H1 (cell line): ENCODE measurements around the gene OLFM1. TPM values are rescaled to one million over a fixed set of nuclear protein-coding genes. Genes with fewer than 3 reads are reported as not detected.

Experiments used
- CTCF ChIA-PET: fragments of 300-600 bp; sonication (Branson Sonifier 250); formaldehyde crosslinking; loops from one replicate; lab custom pipeline; 2021; ENCODE audit not compliant: partially characterized antibody; lab: Charles Lee
- POLR2A ChIA-PET: fragments of 300-600 bp; sonication (Branson Sonifier 250); formaldehyde crosslinking; loops from one replicate; lab custom pipeline; 2021; ENCODE audit warnings: inconsistent platforms; ENCODE audit not compliant: partially characterized antibody; lab: Charles Lee
- DNase-seq, 2 experiments: peaks; one replicate each; pipeline versions ENCODE4 v3.0.0 to v3.0.0-alpha.2; 2010 to 2022; ENCODE audit warnings: low spot score in 2 of 2, low read depth in 1 of 2, mixed read lengths in 1 of 2
- FAIRE-seq: peaks from 2 replicates; lab custom pipeline; 2011; peaks lifted over from hg19 to GRCh38; lab: Jason Lieb, UNC
- H2AFZ ChIP-seq: 2 replicates; pipeline ENCODE4 v1.8.1; 2012; ENCODE audit warnings: low read length, inconsistent platforms
- H2AK5ac ChIP-seq: 2 replicates; pipeline ENCODE4 v1.6.1; 2013; ENCODE audit warnings: low read depth, low read length
- H2BK120ac ChIP-seq: replicated peaks from 2 replicates; pipeline ENCODE3; 2013; ENCODE audit warnings: low read depth, low read length, inconsistent platforms
- H2BK12ac ChIP-seq: 2 replicates; pipeline ENCODE4 v1.6.1; 2013; ENCODE audit warnings: low read depth, low read length
- H2BK15ac ChIP-seq: 2 replicates; pipeline ENCODE4 v1.6.1; 2013; ENCODE audit warnings: low read length
- H2BK20ac ChIP-seq: 2 replicates; pipeline ENCODE4 v1.6.1; 2013; ENCODE audit warnings: low read length
- H2BK5ac ChIP-seq: 2 replicates; pipeline ENCODE4 v1.6.1; 2013; ENCODE audit warnings: low read depth, low read length
- H3K14ac ChIP-seq: 2 replicates; pipeline ENCODE4 v1.6.1; 2013; ENCODE audit warnings: inconsistent platforms; ENCODE audit not compliant: insufficient read length
- H3K18ac ChIP-seq: 2 replicates; pipeline ENCODE4 v1.6.1; 2013; ENCODE audit warnings: low read length; ENCODE audit errors: extremely low read depth
- H3K23ac ChIP-seq: 2 replicates; pipeline ENCODE4 v1.6.1; 2013; ENCODE audit warnings: inconsistent platforms; ENCODE audit not compliant: insufficient read length
- H3K23me2 ChIP-seq: 2 replicates; pipeline ENCODE4 v1.6.1; 2013; ENCODE audit warnings: low read depth, low read length
- H3K27ac ChIP-seq: 2 replicates; pipeline ENCODE4 v1.6.1; 2011; ENCODE audit warnings: low read depth, low read length, inconsistent platforms
- H3K27me3 ChIP-seq, 4 experiments: replicated peaks in 1 of 4; 1 replicate in 1 of 4; 2 replicates in 3 of 4; pipeline versions ENCODE4 v1.6.1 to v1.8.1; 2011 to 2013; ENCODE audit warnings: low read length in 3 of 4, mild to moderate bottlenecking in 3 of 4, inconsistent platforms in 2 of 4, mixed read lengths in 2 of 4, moderate library complexity in 1 of 4; ENCODE audit not compliant: control insufficient read depth in 3 of 4, insufficient read depth in 3 of 4; ENCODE audit errors: extremely low read depth in 1 of 4
- H3K36me3 ChIP-seq, 4 experiments: 2 replicates each; pipeline versions ENCODE4 v1.6.1 to v1.8.1; 2011 to 2013; ENCODE audit warnings: mild to moderate bottlenecking in 4 of 4, low read length in 3 of 4, moderate library complexity in 2 of 4, control low read depth in 1 of 4, inconsistent platforms in 1 of 4; ENCODE audit not compliant: insufficient read depth in 4 of 4, control insufficient read depth in 2 of 4
- H3K4ac ChIP-seq: replicated peaks from 2 replicates; pipeline ENCODE3; 2013; ENCODE audit warnings: low read length, low read depth, mixed read lengths, inconsistent platforms; ENCODE audit not compliant: insufficient read length
- H3K4me1 ChIP-seq, 4 experiments: replicated peaks in 1 of 4; 1 replicate in 1 of 4; 2 replicates in 3 of 4; pipeline versions ENCODE4 v1.6.1 to v1.8.1; 2011 to 2013; ENCODE audit warnings: low read length in 3 of 4, inconsistent platforms in 2 of 4, mixed read lengths in 1 of 4; ENCODE audit not compliant: insufficient read depth in 4 of 4, control insufficient read depth in 3 of 4
- H3K4me2 ChIP-seq, 2 experiments: 2 replicates each; pipeline versions ENCODE4 v1.6.1 to v1.8.1; 2011 to 2013; ENCODE audit warnings: low read depth in 2 of 2, low read length in 2 of 2, control low read depth in 1 of 2, inconsistent platforms in 1 of 2, mild to moderate bottlenecking in 1 of 2; ENCODE audit not compliant: insufficient read depth in 1 of 2
- H3K4me3 ChIP-seq, 4 experiments: fragments of 200-600, 300-600 bp in 1 of 4; sonication (generic), shearing (Covaris generic), sonication (Bioruptor Twin) in 1 of 4; 2 replicates each; pipeline versions ENCODE4 v1.5.1 to v1.8.1; 2011 to 2016; ENCODE audit warnings: low read length in 4 of 4, low read depth in 3 of 4, control low read depth in 2 of 4, inconsistent platforms in 2 of 4, mild to moderate bottlenecking in 2 of 4, mixed read lengths in 1 of 4, moderate library complexity in 1 of 4; ENCODE audit not compliant: insufficient read depth in 2 of 4; ENCODE audit errors: extremely low read depth in 1 of 4
- H3K56ac ChIP-seq: replicated peaks from 2 replicates; pipeline ENCODE3; 2013; ENCODE audit warnings: low read depth, mild to moderate bottlenecking, mixed read lengths, low read length, inconsistent platforms; ENCODE audit not compliant: insufficient read length
- H3K79me1 ChIP-seq: 2 replicates; pipeline ENCODE4 v1.6.1; 2013; ENCODE audit warnings: low read depth, low read length, control low read depth
- H3K79me2 ChIP-seq, 2 experiments: 2 replicates each; pipeline versions ENCODE4 v1.6.1 to v1.8.1; 2012 to 2013; ENCODE audit warnings: low read length in 2 of 2, mild to moderate bottlenecking in 2 of 2, inconsistent platforms in 1 of 2; ENCODE audit not compliant: insufficient read depth in 2 of 2, control insufficient read depth in 1 of 2
- H3K9ac ChIP-seq, 4 experiments: replicated peaks in 1 of 4; 1 replicate in 1 of 4; 2 replicates in 3 of 4; pipeline versions ENCODE4 v1.6.1 to v1.8.1; 2011 to 2013; ENCODE audit warnings: low read depth in 3 of 4, low read length in 3 of 4, control low read depth in 2 of 4, mild to moderate bottlenecking in 2 of 4, moderate library complexity in 2 of 4, inconsistent platforms in 1 of 4; ENCODE audit errors: extremely low read depth in 1 of 4
- H3K9me3 ChIP-seq, 2 experiments: 2 replicates each; pipeline versions ENCODE4 v1.6.1 to v1.8.1; 2012 to 2013; ENCODE audit warnings: mild to moderate bottlenecking in 2 of 2, moderate library complexity in 2 of 2, control low read depth in 1 of 2, inconsistent platforms in 1 of 2, low read depth in 1 of 2, low read length in 1 of 2, mixed read lengths in 1 of 2; ENCODE audit not compliant: insufficient read depth in 2 of 2
- H4K20me1 ChIP-seq, 2 experiments: replicated peaks in 1 of 2; 2 replicates each; pipeline versions ENCODE3 to v1.8.1; 2011 to 2013; ENCODE audit warnings: inconsistent platforms in 2 of 2, low read length in 2 of 2, mild to moderate bottlenecking in 1 of 2; ENCODE audit not compliant: insufficient read depth in 2 of 2, control insufficient read depth in 1 of 2
- H4K5ac ChIP-seq: 2 replicates; pipeline ENCODE4 v1.6.1; 2013; ENCODE audit warnings: low read length, low read depth, mixed read lengths, inconsistent platforms; ENCODE audit not compliant: insufficient read length
- H4K8ac ChIP-seq: 2 replicates; pipeline ENCODE4 v1.8.0; 2013; ENCODE audit warnings: mild to moderate bottlenecking, moderate library complexity, low read length, inconsistent platforms; ENCODE audit not compliant: insufficient read depth; ENCODE audit errors: extremely low read depth
- H4K91ac ChIP-seq: replicated peaks from 2 replicates; pipeline ENCODE3; 2013; ENCODE audit warnings: low read length, mixed read lengths, inconsistent platforms; ENCODE audit not compliant: insufficient read length
- BACH1 ChIP-seq: IDR thresholded peaks from 2 replicates; pipeline ENCODE4 v1.6.1; 2012; ENCODE audit warnings: low read length, improper control_type of control experiment
- BCL11A ChIP-seq, 2 experiments: IDR thresholded peaks; one replicate each; pipeline ENCODE4 v1.6.1; 2011; ENCODE audit warnings: low read depth in 2 of 2, low read length in 2 of 2, mild to moderate bottlenecking in 2 of 2
- CREB1 ChIP-seq: IDR thresholded peaks from 2 replicates; pipeline ENCODE4 v1.6.1; 2012; ENCODE audit warnings: inconsistent platforms
- MAX ChIP-seq: IDR thresholded peaks from 2 replicates; pipeline ENCODE4 v1.6.1; 2012; ENCODE audit warnings: inconsistent platforms
- POLR2A ChIP-seq, 2 experiments: IDR thresholded peaks; 1 replicate in 1 of 2; 2 replicates in 1 of 2; pipeline ENCODE4 v1.6.1; 2011; ENCODE audit warnings: low read depth in 2 of 2, low read length in 2 of 2, mild to moderate bottlenecking in 2 of 2; ENCODE audit errors: control extremely low read depth in 1 of 2
- RNF2 ChIP-seq: fragments of 200-900, 300-1000 bp; sonication (generic); IDR thresholded peaks from 2 replicates; pipeline ENCODE4 v1.7.1; 2016; ENCODE audit warnings: borderline replicate concordance, low read depth, mild to moderate bottlenecking, antibody characterized with exemption, low read length; ENCODE audit not compliant: poor library complexity, severe bottlenecking; ENCODE audit errors: missing control alignments
- RXRA ChIP-seq: IDR thresholded peaks from 2 replicates; pipeline ENCODE4 v1.6.1; 2011; ENCODE audit warnings: low read depth, mild to moderate bottlenecking, low read length, moderate library complexity; ENCODE audit not compliant: insufficient read depth
- TAF1 ChIP-seq: IDR thresholded peaks from 2 replicates; pipeline ENCODE4 v1.6.1; 2011; ENCODE audit warnings: mild to moderate bottlenecking, low read depth, low read length
- YY1 ChIP-seq: IDR thresholded peaks from 2 replicates; pipeline ENCODE4 v1.6.1; 2011; ENCODE audit warnings: low read depth, mild to moderate bottlenecking, low read length
- WGBS, 2 experiments: shearing (Covaris generic) in 1 of 2; methylation state at CpG; one replicate each; pipeline versions ENCODE4 v1.1.6 to v1.1.7; 2013 to 2015; ENCODE audit warnings: low lambda C conversion rate in 2 of 2, mixed read lengths in 2 of 2, inconsistent platforms in 1 of 2, low coverage in 1 of 2, missing lambda C conversion rate in 1 of 2; ENCODE audit not compliant: insufficient replicate concordance in 2 of 2, insufficient coverage in 1 of 2, insufficient read length in 1 of 2; ENCODE audit errors: extremely low coverage in 1 of 2, missing lambda C conversion rate in 1 of 2; 5-methylcytosine and 5-hydroxymethylcytosine counted together
- polyA plus RNA-seq, 7 experiments: library from polyadenylated mRNA; depleted of rRNA in 3 of 7; stranded (reverse) in 5 of 7; unstranded in 2 of 7; fragments of >200 nt in 5 of 7; fragments of 200-250 nt in 2 of 7; gene quantifications; 1 replicate in 5 of 7; 2 replicates in 1 of 7; 4 replicates in 1 of 7; pipeline versions ENCODE4 v1.2.1 to v1.2.3, GENCODE V29; 2011 to 2013; ENCODE audit warnings: missing spikeins in 2 of 7, mixed read lengths in 2 of 7
- total RNA-seq: library from RNA; stranded (reverse); fragmentation: NEBNext Ultra II Directional; extraction: Animal tissue kit (Norgen Biotek cat#: 25700); gene quantifications from 2 replicates; pipeline ENCODE4 v1.2.1, GENCODE V29; 2021

The OLFM1 gene
- total and polyA plus RNA-seq, 2 of the 8 experiments (the other 6 are each of a cell fraction or from before 2014, with no cell fraction given), result 53.0 to 53.4 TPM

- Histone ChIP-seq H3K23me2 (no peaks in the 10 kb centered on the region), H2AFZ (no peak overlapping the region), H3K27ac (no peak overlapping the region), H3K14ac (no peak overlapping the region), H3K9ac (no peak overlapping the region), H2BK15ac (no peak overlapping the region), H2BK5ac (no peak overlapping the region; the same call in 1 of the 2 replicates), H3K27me3 (no peaks in the 10 kb centered on the region), H3K79me1 (no peaks in the 10 kb centered on the region), H3K36me3 (no peaks in the 10 kb centered on the region), H3K4me2 (no peak overlapping the region), H3K23ac (no peak overlapping the region), H4K20me1 (no peaks in the 10 kb centered on the region), H3K79me2 (no peaks in the 10 kb centered on the region), H3K18ac (no peak overlapping the region), H2AK5ac (no peak overlapping the region), H3K4ac (no peak overlapping the region), H2BK20ac (no peak overlapping the region), H2BK120ac (no peak overlapping the region), H4K5ac (no peak overlapping the region), H2BK12ac (no peak overlapping the region), H3K4me3 (no peak overlapping the region), H3K9me3 (peaks cover 0 to 4% of the 10 kb centered on the region in 2 experiments; a peak in 1 of 4 replicates), H3K56ac (no peak overlapping the region), H4K8ac (no peak overlapping the region; the same call in 1 of the 2 replicates), H3K4me1 (no peaks in the 10 kb centered on the region), H4K91ac (no peak overlapping the region)
- DNase-seq, result no peak
- ChIA-PET CTCF (no interaction called here), POLR2A (no interaction called here)
- no peak for FAIRE-seq
- 90% methylated on average over 11 of the region's 11 CpGs; no CpG with 5 or more reads in 1 of the 2 experiments for WGBS, 2 experiments
- TF ChIP-seq YY1, result no peak
- TF ChIP-seq MAX, result no peak
- no peak for TF ChIP-seq TAF1
- no peak for TF ChIP-seq BACH1
- TF ChIP-seq BCL11A (IDR thresholded peaks at IDR 0.05; ENCODE audit: low read depth in 2 of 2, low read length in 2 of 2), result no peak
- no peak for TF ChIP-seq RXRA
- TF ChIP-seq POLR2A (IDR thresholded peaks at IDR 0.05; ENCODE audit: control extremely low read depth in 1 of 2, low read depth in 2 of 2, low read length in 2 of 2), result no peak
- no peak for TF ChIP-seq RNF2
- no peak for TF ChIP-seq CREB1
Observed at GRCh38 chr9:135048046-135048757, 39.3 kb upstream of the OLFM1 start.
